Endothelial cell of umbilical vein (primary cell): ENCODE data around the gene PID1. TPM values are rescaled to one million over a fixed set of nuclear protein-coding genes. Genes with fewer than 3 reads are reported as not detected.

Source experiments
- BruUV-seq: library from RNA; stranded (reverse); fragments of 400-500 nt; replicated peaks from 2 replicates; lab custom pipeline; 2021; lab: Mats Ljungman, UMichigan
- CTCF ChIA-PET: fragments of 300-600, 350-600 bp; sonication (Branson Sonifier 250); formaldehyde crosslinking; loops from one replicate; lab custom pipeline; 2021; ENCODE audit warnings: antibody characterized with exemption, inconsistent platforms; lab: Charles Lee
- POLR2A ChIA-PET: fragments of 300-600, 350-600 bp; sonication (Branson Sonifier 250); formaldehyde crosslinking; loops from one replicate; lab custom pipeline; 2021; ENCODE audit warnings: antibody characterized with exemption, inconsistent platforms; lab: Charles Lee
- DNase-seq: peaks from one replicate; pipeline ENCODE4 v3.0.0-alpha.2; 2011; ENCODE audit warnings: low read depth, low spot score
- FAIRE-seq: peaks from 2 replicates; lab custom pipeline; 2011; peaks lifted over from hg19 to GRCh38; lab: Jason Lieb, UNC
- H2AFZ ChIP-seq: 2 replicates; pipeline ENCODE4 v1.6.0; 2012; ENCODE audit warnings: low read depth, low read length, control low read depth, inconsistent platforms
- H3K27ac ChIP-seq: 2 replicates; pipeline ENCODE4 v1.5.1; 2011; ENCODE audit warnings: low read depth, mild to moderate bottlenecking, control low read depth, low read length, moderate library complexity; ENCODE audit not compliant: insufficient read depth
- H3K27me3 ChIP-seq, 2 experiments: 2 replicates each; pipeline versions ENCODE4 v1.6.0 to v1.6.1; 2011; ENCODE audit warnings: low read length in 2 of 2, mixed read lengths in 1 of 2; ENCODE audit not compliant: control insufficient read depth in 2 of 2, insufficient read depth in 2 of 2
- H3K36me3 ChIP-seq, 2 experiments: 2 replicates in 1 of 2; 3 replicates in 1 of 2; pipeline ENCODE4 v1.5.1; 2011; ENCODE audit warnings: low read length in 2 of 2, mild to moderate bottlenecking in 1 of 2, moderate library complexity in 1 of 2; ENCODE audit not compliant: control insufficient read depth in 2 of 2, insufficient read depth in 2 of 2; ENCODE audit errors: extremely low read depth in 1 of 2
- H3K4me1 ChIP-seq: 3 replicates; pipeline ENCODE4 v1.5.1; 2011; ENCODE audit warnings: mild to moderate bottlenecking, low read length; ENCODE audit not compliant: control insufficient read depth, insufficient read depth; ENCODE audit errors: extremely low read depth
- H3K4me2 ChIP-seq: 2 replicates; pipeline ENCODE4 v1.6.1; 2011; ENCODE audit warnings: low read length, control low read depth, mixed read lengths; ENCODE audit not compliant: insufficient read depth
- H3K4me3 ChIP-seq, 3 experiments: fragments of 200-600 bp in 1 of 3; sonication (generic), shearing (Covaris generic) in 1 of 3; replicated peaks in 1 of 3; 2 replicates each; pipeline ENCODE4 v1.5.1; 2011 to 2016; ENCODE audit warnings: control low read depth in 3 of 3, low read length in 3 of 3, mild to moderate bottlenecking in 2 of 3, inconsistent platforms in 1 of 3, low read depth in 1 of 3, moderate library complexity in 1 of 3; ENCODE audit not compliant: insufficient read depth in 1 of 3
- H3K79me2 ChIP-seq: 2 replicates; pipeline ENCODE4 v1.6.0; 2012; ENCODE audit warnings: low read length, inconsistent platforms; ENCODE audit not compliant: control insufficient read depth, insufficient read depth
- H3K9ac ChIP-seq: replicated peaks from 2 replicates; pipeline ENCODE3; 2011; ENCODE audit warnings: low read length, control low read depth; ENCODE audit not compliant: insufficient read depth; ENCODE audit errors: extremely low read depth
- H3K9me1 ChIP-seq: replicated peaks from 3 replicates; pipeline ENCODE4 v1.6.0; 2011; ENCODE audit warnings: mild to moderate bottlenecking, low read length; ENCODE audit not compliant: control insufficient read depth, insufficient read depth; ENCODE audit errors: extremely low read depth
- H3K9me3 ChIP-seq: replicated peaks from 2 replicates; pipeline ENCODE4 v1.5.1; 2012; ENCODE audit warnings: low read length, inconsistent platforms; ENCODE audit not compliant: control insufficient read depth, insufficient read depth
- H4K20me1 ChIP-seq: replicated peaks from 2 replicates; pipeline ENCODE3; 2011; ENCODE audit warnings: mild to moderate bottlenecking, low read length; ENCODE audit not compliant: control insufficient read depth, insufficient read depth; ENCODE audit errors: extremely low read depth
- EZH2 ChIP-seq: IDR thresholded peaks from 2 replicates; pipeline ENCODE4 v1.6.1; 2012; ENCODE audit warnings: borderline replicate concordance, low read depth, mild to moderate bottlenecking, moderate library complexity, low read length, inconsistent platforms; ENCODE audit not compliant: severe bottlenecking
- FOS ChIP-seq: IDR thresholded peaks from 2 replicates; pipeline ENCODE4 v1.6.1; 2011; ENCODE audit warnings: mild to moderate bottlenecking, low read length, moderate library complexity, borderline replicate concordance; ENCODE audit not compliant: insufficient read depth
- GATA2 ChIP-seq: IDR thresholded peaks from 2 replicates; pipeline ENCODE4 v1.7.0; 2011; ENCODE audit warnings: low read depth, mild to moderate bottlenecking, moderate library complexity, mixed read lengths, low read length; ENCODE audit not compliant: insufficient read length, insufficient read depth
- JUN ChIP-seq: IDR thresholded peaks from 2 replicates; pipeline ENCODE4 v1.6.1; 2011; ENCODE audit warnings: borderline replicate concordance, low read depth; ENCODE audit not compliant: insufficient read length, insufficient read depth
- MYC ChIP-seq: IDR thresholded peaks from one replicate; pipeline ENCODE4 v1.6.1; 2011; ENCODE audit warnings: mild to moderate bottlenecking, low read depth, low read length
- dilution Hi-C: fragments of 300-500 bp; cut with MboI; formaldehyde crosslinking; loops from one replicate; pipeline ENCODE4 v1.15.0; 2019; ENCODE audit warnings: low sequenced_read_pairs; ENCODE audit not compliant: extremely low pct_ligation_motif_present
- intact Hi-C: fragments of 100-400 bp; cut with micrococcal nuclease; formaldehyde crosslinking; loops from one replicate; pipeline ENCODE4 v1.10.0; 2022
- polyA plus RNA-seq, 4 experiments: library from polyadenylated mRNA; depleted of rRNA in 3 of 4; stranded (reverse) in 3 of 4; unstranded in 1 of 4; fragments of >200 nt; gene quantifications; 2 replicates each; pipeline versions ENCODE4 v1.2.1 to v1.2.3, GENCODE V29; 2011 to 2012; ENCODE audit warnings: missing spikeins in 1 of 4
- total RNA-seq: library from RNA; stranded (reverse); gene quantifications from 2 replicates; pipeline ENCODE4 v1.2.3, GENCODE V29; 2021
- TF ChIP-seq, protein P1 (sequence below), 2 donors: IDR thresholded peaks; 1 replicate in 1 of 2; 2 replicates in 1 of 2; pipeline ENCODE4 v1.5.1; 2011; ENCODE audit warnings: low read length in 2 of 2, mild to moderate bottlenecking in 2 of 2, moderate library complexity in 2 of 2, control low read depth in 1 of 2, inconsistent platforms in 1 of 2, low read depth in 1 of 2; ENCODE audit not compliant: insufficient read depth in 1 of 2; ENCODE audit errors: extremely low read depth in 1 of 2
- TF ChIP-seq, protein P2 (sequence below): IDR thresholded peaks from 2 replicates; pipeline ENCODE4 v1.6.1; 2011; ENCODE audit not compliant: insufficient read depth, insufficient read length

The PID1 gene
- total and polyA plus RNA-seq, 2 donors (not counting 3 experiments of a cell fraction or from before 2014, with no cell fraction given) = not detected

DNA sequence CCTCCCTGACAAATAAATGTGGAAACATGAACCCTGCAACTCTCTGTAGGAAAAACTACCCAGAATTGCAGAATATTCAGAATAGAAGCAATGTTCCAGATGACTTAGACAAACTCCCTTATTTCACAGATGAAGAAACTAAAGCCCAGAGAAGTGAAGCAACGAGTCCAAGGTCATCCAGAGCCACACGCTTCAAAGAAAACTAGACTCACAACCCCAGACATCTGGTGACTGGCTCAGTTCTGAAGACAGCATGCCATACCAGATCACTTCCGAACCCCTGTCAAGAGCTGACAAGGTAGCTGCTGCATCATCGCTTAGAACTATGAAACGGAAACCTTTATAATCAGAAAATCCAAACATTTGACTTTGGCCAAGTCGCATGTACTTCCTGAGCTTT lies 101.3 kb downstream of the PID1 start:
- Histone ChIP-seq H3K27me3 (no peaks in the 10 kb centered on the region), H3K9me1 (no peaks in the 10 kb centered on the region), H3K27ac (no peak overlapping the region), H3K9ac (no peak overlapping the region), H3K4me2 (no peak overlapping the region), H3K36me3 (no peaks in the 10 kb centered on the region), H3K79me2 (no peaks in the 10 kb centered on the region), H3K9me3 (no peaks in the 10 kb centered on the region), H3K4me1 (no peaks in the 10 kb centered on the region), H3K4me3 (no peak overlapping the region), H2AFZ (no peak overlapping the region), H4K20me1 (no peaks in the 10 kb centered on the region)
- BruUV-seq = no TSS peak
- dilution Hi-C loops = no loop called here
- intact Hi-C loops = no loop called here
- DNase-seq (no peak), FAIRE-seq (no peak)
- ChIA-PET CTCF (no interaction called here), POLR2A (no interaction called here)
- TF ChIP-seq JUN (no peak), FOS (no peak), GATA2 (no peak), EZH2 (no peak), MYC (no peak)
- TF ChIP-seq, protein P1, sequence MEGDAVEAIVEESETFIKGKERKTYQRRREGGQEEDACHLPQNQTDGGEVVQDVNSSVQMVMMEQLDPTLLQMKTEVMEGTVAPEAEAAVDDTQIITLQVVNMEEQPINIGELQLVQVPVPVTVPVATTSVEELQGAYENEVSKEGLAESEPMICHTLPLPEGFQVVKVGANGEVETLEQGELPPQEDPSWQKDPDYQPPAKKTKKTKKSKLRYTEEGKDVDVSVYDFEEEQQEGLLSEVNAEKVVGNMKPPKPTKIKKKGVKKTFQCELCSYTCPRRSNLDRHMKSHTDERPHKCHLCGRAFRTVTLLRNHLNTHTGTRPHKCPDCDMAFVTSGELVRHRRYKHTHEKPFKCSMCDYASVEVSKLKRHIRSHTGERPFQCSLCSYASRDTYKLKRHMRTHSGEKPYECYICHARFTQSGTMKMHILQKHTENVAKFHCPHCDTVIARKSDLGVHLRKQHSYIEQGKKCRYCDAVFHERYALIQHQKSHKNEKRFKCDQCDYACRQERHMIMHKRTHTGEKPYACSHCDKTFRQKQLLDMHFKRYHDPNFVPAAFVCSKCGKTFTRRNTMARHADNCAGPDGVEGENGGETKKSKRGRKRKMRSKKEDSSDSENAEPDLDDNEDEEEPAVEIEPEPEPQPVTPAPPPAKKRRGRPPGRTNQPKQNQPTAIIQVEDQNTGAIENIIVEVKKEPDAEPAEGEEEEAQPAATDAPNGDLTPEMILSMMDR (IDR thresholded peaks at IDR 0.05; ENCODE audit: extremely low read depth in 1 of 2, insufficient read depth in 1 of 2, low read depth in 1 of 2, low read length in 2 of 2) = no peak
- TF ChIP-seq, protein P2, sequence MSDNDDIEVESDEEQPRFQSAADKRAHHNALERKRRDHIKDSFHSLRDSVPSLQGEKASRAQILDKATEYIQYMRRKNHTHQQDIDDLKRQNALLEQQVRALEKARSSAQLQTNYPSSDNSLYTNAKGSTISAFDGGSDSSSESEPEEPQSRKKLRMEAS = no peak
